Stomach smooth muscle (tissue), 2 donors: Measurements from ENCODE around the gene PLEKHO1.
"Not testable (repeated sequence)": the region's sequence is repeated elsewhere in the genome, so short reads cannot be mapped to it uniquely, and the experiment has no call there.

Experiments used
- H3K27ac ChIP-seq: one replicate; pipeline ENCODE4 v1.7.0; 2013; ENCODE audit warnings: mild to moderate bottlenecking, low read length, inconsistent platforms
- H3K27me3 ChIP-seq, 2 donors: one replicate each; pipeline ENCODE4 v1.7.0; 2013; ENCODE audit warnings: low read length in 2 of 2; ENCODE audit not compliant: insufficient read depth in 2 of 2, control insufficient read depth in 1 of 2
- H3K36me3 ChIP-seq, 2 donors: one replicate each; pipeline ENCODE4 v1.7.0; 2013; ENCODE audit warnings: low read length in 2 of 2; ENCODE audit not compliant: control insufficient read depth in 2 of 2, insufficient read depth in 2 of 2
- H3K4me1 ChIP-seq: one replicate; pipeline ENCODE4 v1.7.0; 2013; ENCODE audit warnings: low read length; ENCODE audit not compliant: control insufficient read depth, insufficient read depth
- H3K4me3 ChIP-seq, 2 donors: one replicate each; pipeline ENCODE4 v1.7.0; 2013; ENCODE audit warnings: low read length in 2 of 2
- H3K9ac ChIP-seq, 2 donors: one replicate each; pipeline ENCODE4 v1.7.0; 2013; ENCODE audit warnings: low read length in 2 of 2, mild to moderate bottlenecking in 1 of 2
- H3K9me3 ChIP-seq, 2 donors: one replicate each; pipeline ENCODE4 v1.7.0; 2013; ENCODE audit warnings: low read length in 2 of 2; ENCODE audit not compliant: control insufficient read depth in 2 of 2
- donor health status: healthy.
- donor health status: Pancreatic carcinoma.

PLEKHO1 gene

GRCh38 chr1:150192012-150192411 lies 42.3 kb downstream of the PLEKHO1 start:
- no peak overlapping the region for H3K4me3 ChIP-seq
- no peak overlapping the region for H3K27ac ChIP-seq
- H3K36me3 ChIP-seq, result no peaks in the 10 kb centered on the region
- H3K9me3 ChIP-seq, result no peaks in the 10 kb centered on the region
- H3K9ac ChIP-seq, result no peak overlapping the region
- H3K4me1 ChIP-seq, result no peaks in the 10 kb centered on the region
- H3K27me3 ChIP-seq, result no peaks in the 10 kb centered on the region

- Histone ChIP-seq H3K27me3 (no peaks in the 10 kb centered on the region), H3K4me1 (no peaks in the 10 kb centered on the region), H3K9ac (no peak overlapping the region), H3K36me3 (no peaks in the 10 kb centered on the region), H3K27ac (no peak overlapping the region), H3K9me3 (no peaks in the 10 kb centered on the region), H3K4me3 (no peak overlapping the region)
Measured at GRCh38 chr1:150194381-150195031, 44.8 kb downstream of the PLEKHO1 start.

DNA sequence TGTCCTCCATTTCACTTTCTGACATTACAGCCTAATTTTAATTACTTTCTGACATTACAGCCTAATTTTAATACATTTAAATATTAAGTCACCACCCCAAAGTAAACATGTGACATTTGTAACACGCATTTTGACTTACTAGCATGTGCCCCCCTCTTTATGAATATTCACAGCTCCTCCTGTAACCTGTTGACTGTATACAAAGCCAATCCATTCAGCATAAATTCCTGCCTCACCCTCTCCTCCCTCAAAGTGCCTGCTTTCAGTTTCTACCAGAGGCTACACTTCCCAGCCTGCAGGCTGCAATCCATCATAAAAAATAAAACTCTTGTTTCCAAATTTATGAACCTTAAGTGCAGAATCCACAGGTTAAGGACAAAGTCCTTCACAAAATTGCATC lies 46.7 kb downstream of the PLEKHO1 start:
- Histone ChIP-seq H3K9me3 (no peaks in the 10 kb centered on the region), H3K4me1 (no peaks in the 10 kb centered on the region), H3K4me3 (no peak overlapping the region), H3K9ac (no peak overlapping the region), H3K27ac (no peak overlapping the region), H3K36me3 (no peaks in the 10 kb centered on the region), H3K27me3 (no peaks in the 10 kb centered on the region)

- Histone ChIP-seq H3K4me1 (no peaks in the 10 kb centered on the region), H3K27ac (no peak overlapping the region), H3K9ac (no peak overlapping the region), H3K36me3 (no peaks in the 10 kb centered on the region), H3K4me3 (no peak overlapping the region), H3K9me3 (no peaks in the 10 kb centered on the region), H3K27me3 (no peaks in the 10 kb centered on the region)
Measured at GRCh38 chr1:150207281-150207971, 57.7 kb downstream of the PLEKHO1 start.

GRCh38 chr1:150208460-150208859 lies 58.7 kb downstream of the PLEKHO1 start:
- H3K9ac ChIP-seq, H3K27ac ChIP-seq, H3K4me1 ChIP-seq, H3K27me3 ChIP-seq, H3K9me3 ChIP-seq, H3K36me3 ChIP-seq, H3K4me3 ChIP-seq: not testable (repeated sequence)
